Mucosa of descending colon (tissue), 3 donors: Measurements from ENCODE around the gene GSK3A. TPM values are rescaled to one million over a fixed set of nuclear protein-coding genes. Genes with fewer than 3 reads are reported as not detected.

ENCODE experiments used
- ATAC-seq: fragments of 200-7000 bp; cut with Tn5 transposase; one replicate; pipeline ENCODE4 v1.9.1; 2020; ENCODE audit warnings: mild to moderate bottlenecking, moderate library complexity
- DNase-seq, 3 donors: peaks; one replicate each; pipeline ENCODE4 v3.0.0-alpha.2; 2020
- H3K36me3 ChIP-seq: fragments of 200-600 bp; one replicate; pipeline ENCODE4 v1.8.0; 2021; ENCODE audit warnings: low read depth, mild to moderate bottlenecking
- H3K4me1 ChIP-seq: fragments of 200-600 bp; one replicate; pipeline ENCODE4 v1.8.0; 2021; ENCODE audit warnings: low read depth, mild to moderate bottlenecking
- H3K4me3 ChIP-seq: fragments of 200-600 bp; one replicate; pipeline ENCODE4 v1.8.0; 2021; ENCODE audit warnings: mild to moderate bottlenecking
- H3K9me3 ChIP-seq: fragments of 200-600 bp; one replicate; pipeline ENCODE4 v1.8.0; 2021; ENCODE audit warnings: mild to moderate bottlenecking
- intact Hi-C, 2 donors: fragments of 100-400 bp; cut with DNase I in 1 of 2; cut with micrococcal nuclease in 1 of 2; formaldehyde crosslinking; loops; one replicate each; pipeline versions ENCODE4 v1.11.0 to v1.11.1; 2022; cut with DNase I, micrococcal nuclease
- total RNA-seq, 3 donors: library from RNA; stranded (reverse); fragmentation: NEBNext Ultra II Directional in 2 of 3; extraction: Animal tissue kit (Norgen Biotek cat#: 25700) in 2 of 3; gene quantifications; one replicate each; pipeline versions ENCODE4 v1.2.1 to v1.2.4, GENCODE V29; 2021 to 2023
- TF ChIP-seq, protein P1 (sequence below): fragments of 200-600 bp; IDR thresholded peaks from one replicate; pipeline ENCODE4 v1.8.0; 2022; ENCODE audit warnings: antibody characterized with exemption, mild to moderate bottlenecking
- donor health status: DM: no; HTN: no; CAD: no; lungs with moderate emphysema.
- donor health status: DM: no; HTN: no; CAD: no.
- donor health status: DM: no; HTN: yes; CAD: no.

Gene GSK3A
- total RNA-seq, 3 donors from 2014 or later = 41.8 to 52.0 (median 46.9) TPM

- intact Hi-C loops = no loop called here
- DNase-seq = no peak
- Histone ChIP-seq H3K36me3 (peaks cover 4% of the 10 kb centered on the region), H3K9me3 (no peaks in the 10 kb centered on the region), H3K4me1 (peaks cover 31% of the 10 kb centered on the region), H3K4me3 (no peak overlapping the region)
- peak; percentile 47 for ATAC-seq
- TF ChIP-seq, protein P1, sequence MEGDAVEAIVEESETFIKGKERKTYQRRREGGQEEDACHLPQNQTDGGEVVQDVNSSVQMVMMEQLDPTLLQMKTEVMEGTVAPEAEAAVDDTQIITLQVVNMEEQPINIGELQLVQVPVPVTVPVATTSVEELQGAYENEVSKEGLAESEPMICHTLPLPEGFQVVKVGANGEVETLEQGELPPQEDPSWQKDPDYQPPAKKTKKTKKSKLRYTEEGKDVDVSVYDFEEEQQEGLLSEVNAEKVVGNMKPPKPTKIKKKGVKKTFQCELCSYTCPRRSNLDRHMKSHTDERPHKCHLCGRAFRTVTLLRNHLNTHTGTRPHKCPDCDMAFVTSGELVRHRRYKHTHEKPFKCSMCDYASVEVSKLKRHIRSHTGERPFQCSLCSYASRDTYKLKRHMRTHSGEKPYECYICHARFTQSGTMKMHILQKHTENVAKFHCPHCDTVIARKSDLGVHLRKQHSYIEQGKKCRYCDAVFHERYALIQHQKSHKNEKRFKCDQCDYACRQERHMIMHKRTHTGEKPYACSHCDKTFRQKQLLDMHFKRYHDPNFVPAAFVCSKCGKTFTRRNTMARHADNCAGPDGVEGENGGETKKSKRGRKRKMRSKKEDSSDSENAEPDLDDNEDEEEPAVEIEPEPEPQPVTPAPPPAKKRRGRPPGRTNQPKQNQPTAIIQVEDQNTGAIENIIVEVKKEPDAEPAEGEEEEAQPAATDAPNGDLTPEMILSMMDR = no peak
Observed at GRCh38 chr19:42193706-42194105, 48.7 kb downstream of the GSK3A start.

- no peak for ATAC-seq
- intact Hi-C loops = no loop called here
- DNase-seq = no peak
- TF ChIP-seq, protein P1 = no peak
- H3K4me3 ChIP-seq = no peak overlapping the region
- H3K36me3 ChIP-seq = no peaks in the 10 kb centered on the region
- H3K4me1 ChIP-seq = peaks cover 31% of the 10 kb centered on the region
- no peaks in the 10 kb centered on the region for H3K9me3 ChIP-seq
Observed at GRCh38 chr19:42193294-42193693, 49.1 kb downstream of the GSK3A start.

DNA sequence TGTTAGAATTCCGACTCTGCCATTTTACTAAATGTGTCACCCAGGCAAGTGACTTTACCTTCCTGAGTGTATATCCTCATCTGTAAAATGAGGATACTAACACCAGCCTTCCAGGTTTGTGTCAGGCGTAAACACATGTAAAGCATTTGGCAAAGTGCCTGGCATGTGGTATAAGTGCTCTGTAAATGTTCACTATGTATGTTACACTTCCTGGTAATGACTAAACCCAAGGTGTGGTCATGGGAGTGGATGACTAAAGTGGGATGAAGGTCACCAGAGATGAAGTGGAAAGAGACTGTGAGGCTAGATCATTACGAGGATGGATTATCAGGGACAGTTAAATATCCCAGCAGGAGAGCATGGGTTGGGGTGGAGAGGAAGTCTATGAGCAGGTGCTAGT, 50.5 kb downstream of the GSK3A start:
- Histone ChIP-seq H3K9me3 (no peaks in the 10 kb centered on the region), H3K4me3 (no peak overlapping the region), H3K36me3 (no peaks in the 10 kb centered on the region), H3K4me1 (peaks cover 22% of the 10 kb centered on the region)
- peak; percentile 95 for ATAC-seq
- TF ChIP-seq, protein P1 = no peak
- DNase-seq = peak in 1 of 3 donors; percentile 96
- intact Hi-C loops = no loop called here

DNA sequence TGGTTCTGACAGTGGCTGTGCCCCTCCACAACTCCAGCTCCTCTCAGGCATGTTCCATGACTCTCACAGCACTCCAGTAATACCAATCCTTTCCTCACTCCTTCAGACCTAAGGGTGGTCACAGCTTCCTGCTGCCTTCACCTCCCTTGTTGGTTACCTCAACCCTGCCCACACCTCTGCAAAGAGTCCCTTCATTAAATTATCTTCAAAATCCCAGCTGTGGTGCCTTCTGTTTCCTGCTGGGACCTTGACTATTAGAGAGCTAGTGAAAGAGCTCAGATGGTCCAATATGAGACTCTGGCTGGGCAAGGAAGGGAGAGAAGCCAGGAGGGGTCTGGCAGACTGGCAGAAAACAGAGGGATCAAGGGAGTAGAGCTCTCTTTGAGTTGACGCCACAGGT, 51.1 kb downstream of the GSK3A start:
- intact Hi-C loops = no loop called here
- no peak for DNase-seq
- ATAC-seq = peak; percentile 2
- TF ChIP-seq, protein P1 = no peak
- Histone ChIP-seq H3K9me3 (no peaks in the 10 kb centered on the region), H3K36me3 (no peaks in the 10 kb centered on the region), H3K4me3 (no peak overlapping the region), H3K4me1 (peaks cover 21% of the 10 kb centered on the region)

DNA sequence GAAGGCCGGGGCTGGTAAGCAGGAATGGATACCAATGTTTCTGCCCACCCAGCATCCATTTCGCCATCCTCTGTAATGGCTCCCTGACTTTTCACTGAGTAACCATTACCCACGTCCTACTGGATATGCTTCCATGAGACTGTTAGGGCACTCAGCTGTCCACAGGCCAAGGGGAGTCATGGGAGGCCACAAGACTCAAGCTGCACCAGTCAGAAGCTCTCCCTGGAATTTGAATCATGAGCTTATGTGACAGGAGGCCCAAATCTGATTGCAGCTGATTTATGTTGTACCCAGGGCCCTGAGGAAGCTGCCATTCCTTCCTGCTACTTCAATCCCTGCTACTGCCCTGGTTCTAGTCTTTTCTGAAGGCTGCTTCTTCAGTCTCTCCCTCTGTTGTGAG, 53.3 kb downstream of the GSK3A start:
- intact Hi-C loops = no loop called here

More for the DNA sequence above, 53.3 kb downstream of the GSK3A start:
- Histone ChIP-seq H3K4me1 (peaks cover 30% of the 10 kb centered on the region), H3K36me3 (no peaks in the 10 kb centered on the region), H3K9me3 (no peaks in the 10 kb centered on the region), H3K4me3 (no peak overlapping the region)
- TF ChIP-seq, protein P1 = no peak
- ATAC-seq = no peak
- no peak for DNase-seq
